HCT116 (cell line): Measurements from ENCODE around the gene DPYSL4. TPM values are rescaled to one million over a fixed set of nuclear protein-coding genes. Genes with fewer than 3 reads are reported as not detected.

Experiments used
- ATAC-seq: fragments of 200-7000 bp; cut with Tn5 transposase; 2 replicates; pipeline ENCODE4 v1.9.1; 2020; ENCODE audit warnings: mild to moderate bottlenecking, moderate library complexity
- BruUV-seq: library from RNA; stranded (reverse); fragments of 400-500 nt; replicated peaks from 2 replicates; lab custom pipeline; 2021; lab: Mats Ljungman, UMichigan
- CTCF ChIA-PET: fragments of 300-600 bp; sonication (Branson Sonifier 250); formaldehyde crosslinking; loops from one replicate; lab custom pipeline; 2021; ENCODE audit warnings: antibody characterized with exemption; lab: Charles Lee
- POLR2A ChIA-PET: fragments of 300-600, 350-600 bp; sonication (Branson Sonifier 250); formaldehyde crosslinking; loops from one replicate; lab custom pipeline; 2021; ENCODE audit warnings: antibody characterized with exemption; lab: Charles Lee
- RAD21 ChIA-PET, 2 experiments: fragments of 300-600 bp; sonication (Branson Sonifier 250); formaldehyde crosslinking; loops; one replicate each; lab custom pipeline; 2023; ENCODE audit warnings: low total read pairs in 2 of 2; ENCODE audit not compliant: uncharacterized antibody in 2 of 2, unreplicated experiment in 2 of 2, low non-redundant PET in 1 of 2; lab: Charles Lee
- DNase-seq: peaks from one replicate; pipeline ENCODE4 v3.0.0-alpha.2; 2010; ENCODE audit warnings: low read depth, low spot score
- H2AFZ ChIP-seq: fragments of 200-600 bp; shearing (Covaris generic), sonication (generic); 2 replicates; pipeline ENCODE4 v1.6.1; 2017; ENCODE audit warnings: low read depth, mixed run types, mixed read lengths, antibody characterized with exemption, low read length; ENCODE audit not compliant: poor library complexity, severe bottlenecking
- H3K27ac ChIP-seq: 2 replicates; pipeline ENCODE4 v1.5.1; 2012; ENCODE audit warnings: low read depth, low read length
- H3K27me3 ChIP-seq: fragments of 200-600 bp; sonication (generic); 2 replicates; pipeline ENCODE4 v1.6.1; 2016; ENCODE audit warnings: mixed run types, low read length, mixed read lengths; ENCODE audit not compliant: insufficient read depth
- H3K36me3 ChIP-seq, 2 experiments: fragments of 200-500 bp in 1 of 2; fragments of 200-600 bp in 1 of 2; sonication (Bioruptor generic) in 1 of 2; sonication (generic) in 1 of 2; 2 replicates each; pipeline versions ENCODE4 v1.5.1 to v1.6.1; 2014 to 2016; ENCODE audit warnings: low read length in 2 of 2, inconsistent platforms in 1 of 2, mixed read lengths in 1 of 2, mixed run types in 1 of 2; ENCODE audit not compliant: insufficient read depth in 2 of 2, control insufficient read depth in 1 of 2
- H3K4me1 ChIP-seq, 2 experiments: fragments of 200-600 bp in 1 of 2; sonication (generic) in 1 of 2; 2 replicates each; pipeline versions ENCODE4 v1.5.1 to v1.6.1; 2012 to 2017; ENCODE audit warnings: low read length in 2 of 2, inconsistent platforms in 1 of 2, mild to moderate bottlenecking in 1 of 2, mixed read lengths in 1 of 2, mixed run types in 1 of 2, moderate library complexity in 1 of 2; ENCODE audit not compliant: insufficient read depth in 2 of 2, control insufficient read depth in 1 of 2
- H3K4me2 ChIP-seq: fragments of 200-600 bp; sonication (generic); 2 replicates; pipeline ENCODE4 v1.6.1; 2017; ENCODE audit warnings: mixed run types, low read length, mixed read lengths
- H3K4me3 ChIP-seq, 2 experiments: fragments of 200-600 bp in 1 of 2; sonication (generic) in 1 of 2; replicated peaks in 1 of 2; 2 replicates each; pipeline ENCODE4 v1.5.1; 2011 to 2016; ENCODE audit warnings: low read length in 2 of 2, control low read depth in 1 of 2, low read depth in 1 of 2, mild to moderate bottlenecking in 1 of 2, mixed read lengths in 1 of 2, mixed run types in 1 of 2
- H3K79me2 ChIP-seq: fragments of 200-600 bp; sonication (generic); 2 replicates; pipeline ENCODE4 v1.6.1; 2017; ENCODE audit warnings: mild to moderate bottlenecking, mixed run types, low read length, moderate library complexity, mixed read lengths; ENCODE audit not compliant: insufficient read depth
- H3K9ac ChIP-seq: fragments of 200-600 bp; sonication (generic); 2 replicates; pipeline ENCODE4 v1.6.1; 2016; ENCODE audit warnings: low read length, mixed read lengths
- H3K9me2 ChIP-seq: fragments of 200-600 bp; sonication (generic), shearing (Covaris generic); 2 replicates; pipeline ENCODE4 v1.6.1; 2017; ENCODE audit warnings: mixed run types, mild to moderate bottlenecking, moderate library complexity; ENCODE audit not compliant: insufficient read depth
- H3K9me3 ChIP-seq, 2 experiments: fragments of 200-500 bp in 1 of 2; fragments of 200-600 bp in 1 of 2; sonication (Bioruptor generic) in 1 of 2; sonication (generic) in 1 of 2; 2 replicates each; pipeline ENCODE4 v1.6.1; 2014 to 2017; ENCODE audit warnings: low read length in 2 of 2, mixed read lengths in 2 of 2, inconsistent platforms in 1 of 2, low read depth in 1 of 2, mild to moderate bottlenecking in 1 of 2, mixed run types in 1 of 2, moderate library complexity in 1 of 2; ENCODE audit not compliant: control insufficient read depth in 1 of 2, insufficient read depth in 1 of 2
- H4K20me1 ChIP-seq: fragments of 200-600 bp; sonication (generic), shearing (Covaris generic); 2 replicates; pipeline ENCODE4 v1.6.1; 2017; ENCODE audit warnings: mixed run types, mild to moderate bottlenecking, moderate library complexity; ENCODE audit not compliant: insufficient read depth
- CEBPB ChIP-seq: IDR thresholded peaks from 2 replicates; pipeline ENCODE4 v1.6.1; 2012; ENCODE audit warnings: low read depth
- EGR1 ChIP-seq: IDR thresholded peaks from 2 replicates; pipeline ENCODE4 v1.6.1; 2012; ENCODE audit warnings: low read depth
- EZH2 ChIP-seq: fragments of 200-600 bp; sonication (generic); IDR thresholded peaks from 2 replicates; pipeline ENCODE4 v1.6.1; 2017; ENCODE audit warnings: antibody characterized with exemption, mixed run types
- FOSL1 ChIP-seq: IDR thresholded peaks from 2 replicates; pipeline ENCODE4 v1.6.1; 2012; ENCODE audit warnings: low read depth
- JUND ChIP-seq: IDR thresholded peaks from 2 replicates; pipeline ENCODE4 v1.6.1; 2012
- POLR2AphosphoS5 ChIP-seq: IDR thresholded peaks from 2 replicates; pipeline ENCODE4 v1.6.1; 2011; ENCODE audit warnings: mild to moderate bottlenecking, low read depth, low read length, moderate library complexity
- RAD21 ChIP-seq: IDR thresholded peaks from 2 replicates; pipeline ENCODE4 v1.6.1; 2012; ENCODE audit warnings: low read depth, mild to moderate bottlenecking
- SIN3A ChIP-seq: IDR thresholded peaks from 2 replicates; pipeline ENCODE4 v1.6.1; 2012; ENCODE audit warnings: low read depth
- SP1 ChIP-seq: IDR thresholded peaks from 2 replicates; pipeline ENCODE4 v1.6.1; 2012; ENCODE audit warnings: low read depth
- SRF ChIP-seq: IDR thresholded peaks from 2 replicates; pipeline ENCODE4 v1.6.1; 2012; ENCODE audit warnings: low read depth
- YY1 ChIP-seq: IDR thresholded peaks from 2 replicates; pipeline ENCODE4 v1.6.1; 2011; ENCODE audit warnings: low read length, low read depth, moderate library complexity, mild to moderate bottlenecking; ENCODE audit not compliant: insufficient replicate concordance; ENCODE audit errors: extremely low read depth
- ZBTB33 ChIP-seq: IDR thresholded peaks from 2 replicates; pipeline ENCODE4 v1.6.1; 2011; ENCODE audit warnings: mild to moderate bottlenecking, low read length, moderate library complexity; ENCODE audit not compliant: insufficient replicate concordance; ENCODE audit errors: extremely low read depth
- ZFX ChIP-seq: fragments of 450-650 bp; IDR thresholded peaks from 2 replicates; pipeline ENCODE4 v1.6.1; 2017
- intact Hi-C: fragments of 100-400 bp; cut with micrococcal nuclease; formaldehyde crosslinking; loops from 2 replicates; pipeline ENCODE4 v1.10.0; 2022
- total RNA-seq: library from RNA; stranded (reverse); gene quantifications from one replicate; pipeline ENCODE4 v1.2.1, GENCODE V29; 2021; ENCODE audit not compliant: unreplicated experiment
- TF ChIP-seq, protein P1 (sequence below): IDR thresholded peaks from 2 replicates; pipeline ENCODE4 v1.6.1; 2012; ENCODE audit warnings: low read depth

The DPYSL4 gene
- total RNA-seq, 1 experiment from 2014 or later = 5.4 TPM

DNA sequence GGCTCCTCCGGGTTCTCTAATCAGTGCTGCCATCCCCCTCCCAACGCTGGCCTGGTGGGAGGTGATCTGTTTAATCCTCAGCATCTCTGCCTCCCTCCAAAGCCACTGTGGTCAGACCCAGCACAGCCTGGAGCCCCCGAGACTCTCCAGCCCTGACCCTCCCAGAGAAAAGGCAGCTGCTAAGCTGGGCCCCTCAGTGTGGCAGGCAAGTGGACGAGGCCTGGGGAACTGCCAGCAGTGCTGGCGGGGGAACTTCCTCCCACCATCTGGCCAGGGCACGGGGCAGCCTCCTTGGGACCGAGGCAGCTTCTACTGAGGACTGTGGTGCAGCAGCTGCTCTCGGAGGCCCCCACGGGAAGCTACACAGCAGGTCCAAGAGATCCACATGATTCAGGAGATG, 51.1 kb downstream of the DPYSL4 start:
- no peaks in the 10 kb centered on the region for H3K4me1 ChIP-seq
- H3K27ac ChIP-seq = no peak overlapping the region
- ChIA-PET CTCF (no interaction called here), RAD21 (no interaction called here), POLR2A (no interaction called here)
- H4K20me1 ChIP-seq = no peaks in the 10 kb centered on the region
- H3K4me3 ChIP-seq = no peak overlapping the region
- BruUV-seq = no TSS peak
- no peaks in the 10 kb centered on the region for H3K36me3 ChIP-seq
- no peaks in the 10 kb centered on the region for H3K79me2 ChIP-seq
- H3K9me3 ChIP-seq = no peaks in the 10 kb centered on the region
- H3K27me3 ChIP-seq = no peaks in the 10 kb centered on the region
- DNase-seq (no peak), ATAC-seq (no peak)
- TF ChIP-seq ZFX (no peak), ZBTB33 (no peak), FOSL1 (no peak), SRF (no peak), JUND (no peak), CEBPB (no peak), SP1 (no peak), YY1 (no peak), EZH2 (no peak), SIN3A (no peak), RAD21 (no peak), POLR2AphosphoS5 (no peak), EGR1 (no peak)
- TF ChIP-seq, protein P1, sequence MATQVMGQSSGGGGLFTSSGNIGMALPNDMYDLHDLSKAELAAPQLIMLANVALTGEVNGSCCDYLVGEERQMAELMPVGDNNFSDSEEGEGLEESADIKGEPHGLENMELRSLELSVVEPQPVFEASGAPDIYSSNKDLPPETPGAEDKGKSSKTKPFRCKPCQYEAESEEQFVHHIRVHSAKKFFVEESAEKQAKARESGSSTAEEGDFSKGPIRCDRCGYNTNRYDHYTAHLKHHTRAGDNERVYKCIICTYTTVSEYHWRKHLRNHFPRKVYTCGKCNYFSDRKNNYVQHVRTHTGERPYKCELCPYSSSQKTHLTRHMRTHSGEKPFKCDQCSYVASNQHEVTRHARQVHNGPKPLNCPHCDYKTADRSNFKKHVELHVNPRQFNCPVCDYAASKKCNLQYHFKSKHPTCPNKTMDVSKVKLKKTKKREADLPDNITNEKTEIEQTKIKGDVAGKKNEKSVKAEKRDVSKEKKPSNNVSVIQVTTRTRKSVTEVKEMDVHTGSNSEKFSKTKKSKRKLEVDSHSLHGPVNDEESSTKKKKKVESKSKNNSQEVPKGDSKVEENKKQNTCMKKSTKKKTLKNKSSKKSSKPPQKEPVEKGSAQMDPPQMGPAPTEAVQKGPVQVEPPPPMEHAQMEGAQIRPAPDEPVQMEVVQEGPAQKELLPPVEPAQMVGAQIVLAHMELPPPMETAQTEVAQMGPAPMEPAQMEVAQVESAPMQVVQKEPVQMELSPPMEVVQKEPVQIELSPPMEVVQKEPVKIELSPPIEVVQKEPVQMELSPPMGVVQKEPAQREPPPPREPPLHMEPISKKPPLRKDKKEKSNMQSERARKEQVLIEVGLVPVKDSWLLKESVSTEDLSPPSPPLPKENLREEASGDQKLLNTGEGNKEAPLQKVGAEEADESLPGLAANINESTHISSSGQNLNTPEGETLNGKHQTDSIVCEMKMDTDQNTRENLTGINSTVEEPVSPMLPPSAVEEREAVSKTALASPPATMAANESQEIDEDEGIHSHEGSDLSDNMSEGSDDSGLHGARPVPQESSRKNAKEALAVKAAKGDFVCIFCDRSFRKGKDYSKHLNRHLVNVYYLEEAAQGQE = no peak
- no peak overlapping the region for H3K4me2 ChIP-seq
- intact Hi-C loops = no loop called here
- H3K9me2 ChIP-seq = no peaks in the 10 kb centered on the region
- H3K9ac ChIP-seq = no peak overlapping the region
- H2AFZ ChIP-seq = no peak overlapping the region
